Activated CD4-positive, alpha-beta T cell treated with anti-CD3 and anti-CD28 coated beads for 4 hours (primary cell): ENCODE data around the gene SVIL.
"Not testable (repeated sequence)": the region's sequence is repeated elsewhere in the genome, so short reads cannot be mapped to it uniquely, and the experiment has no call there.

Experiments used
- DNase-seq, 2 donors: peaks; one replicate each; pipeline ENCODE4 v3.0.0-alpha.2; 2020

Gene SVIL

GRCh38 chr10:29479081-29479925, 155.5 kb downstream of the SVIL start:
- DNase-seq: no peak

GRCh38 chr10:29473406-29474100, 161.2 kb downstream of the SVIL start:
- DNase-seq: no peak

DNA sequence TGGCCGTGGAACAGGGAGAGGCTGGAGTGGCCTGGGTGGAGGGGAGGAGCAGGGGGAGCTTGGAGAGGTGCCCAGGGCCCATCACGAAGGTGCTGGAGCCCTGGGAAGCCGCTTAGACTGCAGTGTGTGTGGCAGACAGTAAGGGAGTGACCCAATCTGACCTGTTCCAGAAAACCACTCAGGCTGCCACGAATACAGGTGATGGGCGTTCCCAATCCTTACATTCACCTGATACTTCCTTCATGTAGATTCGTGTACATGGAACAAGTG, 161.7 kb downstream of the SVIL start:
- DNase-seq: no peak

DNA sequence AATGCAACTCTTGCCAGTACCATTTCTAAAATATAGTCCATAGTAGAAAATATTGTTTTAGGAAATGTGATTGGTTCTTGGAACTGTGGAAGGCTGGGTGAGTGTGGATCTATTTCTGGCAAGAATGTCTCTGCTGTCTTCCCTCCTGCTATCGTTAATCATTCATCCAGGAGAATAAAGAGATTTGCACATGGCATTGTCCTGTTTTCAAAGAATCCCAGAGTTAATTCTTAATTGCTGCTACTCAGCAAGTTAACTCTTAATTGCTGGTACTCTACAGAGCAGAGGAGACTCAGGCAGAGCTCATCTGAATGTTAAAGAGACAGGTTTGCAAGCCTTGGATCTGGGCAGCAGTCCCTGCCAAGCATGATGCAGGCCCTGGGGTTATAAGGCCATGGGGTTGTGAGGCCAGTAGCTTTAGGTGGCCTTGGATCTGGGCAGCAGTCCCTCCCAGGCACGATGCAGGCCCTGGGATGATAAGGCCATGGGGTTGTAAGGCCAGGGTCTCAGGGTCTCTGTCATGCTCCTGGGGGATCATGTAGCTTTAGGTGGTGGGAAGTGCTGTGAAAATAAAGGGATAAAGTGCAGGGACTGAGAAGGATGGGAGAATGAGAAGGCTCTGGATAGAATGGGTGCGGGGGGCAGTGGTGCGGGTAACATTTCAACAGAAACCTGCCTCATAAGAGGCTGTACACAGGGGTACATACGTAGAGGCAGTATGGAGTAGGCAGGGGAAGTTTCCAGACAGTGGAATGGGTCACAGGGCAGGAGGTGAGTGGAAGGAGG, 162.3 kb downstream of the SVIL start:
- DNase-seq: no peak

DNA sequence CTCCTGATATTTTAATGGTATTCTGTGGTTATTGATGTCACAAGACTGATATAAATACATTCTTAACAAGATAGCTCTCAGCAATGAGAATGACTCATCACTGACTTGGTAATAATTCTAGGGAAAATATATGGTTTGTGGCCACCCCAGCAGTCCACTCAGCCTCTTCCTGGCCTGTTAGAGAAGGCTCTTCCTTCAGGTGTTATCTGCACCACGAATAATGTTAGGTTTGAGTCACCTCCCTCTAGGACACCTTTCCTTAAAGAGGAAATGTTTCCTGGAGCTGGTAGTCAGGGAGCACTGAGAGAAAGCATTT, 163.3 kb downstream of the SVIL start:
- DNase-seq: no peak

GRCh38 chr10:29470843-29471543, 163.8 kb downstream of the SVIL start:
- DNase-seq: no peak

GRCh38 chr10:29470355-29470705, 164.4 kb downstream of the SVIL start:
- DNase-seq: no peak

DNA sequence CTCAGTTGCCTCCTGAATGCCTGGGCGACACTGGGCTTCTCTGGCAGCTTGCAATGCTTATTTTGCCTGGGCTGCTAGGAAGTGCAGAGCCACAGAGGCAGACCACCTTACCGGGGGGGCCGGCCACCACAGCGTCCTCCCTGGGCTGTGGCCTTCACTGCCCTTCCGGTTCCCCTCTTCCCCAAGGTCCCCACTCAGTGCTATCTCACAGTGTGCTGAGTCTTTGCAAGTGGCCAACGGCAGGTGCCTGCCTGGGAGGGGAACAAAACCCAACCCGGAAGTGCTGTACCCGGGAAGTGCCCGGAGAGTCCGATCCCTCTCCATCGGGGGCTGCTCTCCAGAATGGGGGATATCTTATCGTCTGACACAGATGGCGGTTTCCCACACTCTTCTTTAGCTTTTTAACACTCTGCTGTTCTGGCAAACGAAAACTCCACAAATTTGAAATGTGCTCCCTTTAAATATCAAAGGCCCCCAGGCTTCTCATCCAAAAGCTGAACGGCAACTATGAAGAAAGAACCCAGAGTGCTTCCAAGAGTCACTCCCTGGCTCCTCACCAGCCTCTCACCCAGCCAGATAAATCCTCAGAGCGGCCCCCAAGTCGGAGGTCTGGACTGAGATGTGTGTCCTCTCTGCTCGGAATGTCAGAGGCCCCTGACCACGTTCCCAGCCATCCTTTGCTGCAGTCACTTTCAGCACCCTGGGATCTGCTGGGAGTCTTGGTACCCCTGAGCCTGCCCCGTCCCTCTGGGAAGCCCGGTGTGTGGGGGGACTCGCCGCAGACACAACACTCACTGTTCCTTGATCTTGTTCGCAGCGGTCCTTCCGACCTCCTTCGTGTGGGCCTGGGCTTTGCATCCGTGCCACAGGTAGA, 165.1 kb downstream of the SVIL start:
- no peak for DNase-seq

DNA sequence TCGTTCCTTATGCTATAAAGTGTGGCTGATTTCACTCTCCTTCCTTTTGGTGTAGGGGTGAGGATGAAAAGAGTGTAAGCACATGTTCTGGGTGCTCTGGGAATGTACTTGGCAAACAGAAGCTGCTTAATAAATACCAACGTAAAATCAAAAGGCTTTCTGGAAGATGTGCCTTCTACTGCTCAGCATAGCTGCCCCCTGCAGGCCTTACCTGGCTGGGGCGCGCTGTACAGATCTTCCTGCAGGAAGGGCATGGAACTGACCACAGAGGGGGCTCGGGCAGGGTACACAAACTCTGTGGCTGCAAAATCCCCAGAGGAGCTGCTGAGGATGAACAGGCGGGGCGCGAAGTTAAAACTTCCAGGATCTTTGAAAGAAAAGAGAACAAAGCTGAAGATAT, 169.4 kb downstream of the SVIL start:
- DNase-seq: no peak

DNA sequence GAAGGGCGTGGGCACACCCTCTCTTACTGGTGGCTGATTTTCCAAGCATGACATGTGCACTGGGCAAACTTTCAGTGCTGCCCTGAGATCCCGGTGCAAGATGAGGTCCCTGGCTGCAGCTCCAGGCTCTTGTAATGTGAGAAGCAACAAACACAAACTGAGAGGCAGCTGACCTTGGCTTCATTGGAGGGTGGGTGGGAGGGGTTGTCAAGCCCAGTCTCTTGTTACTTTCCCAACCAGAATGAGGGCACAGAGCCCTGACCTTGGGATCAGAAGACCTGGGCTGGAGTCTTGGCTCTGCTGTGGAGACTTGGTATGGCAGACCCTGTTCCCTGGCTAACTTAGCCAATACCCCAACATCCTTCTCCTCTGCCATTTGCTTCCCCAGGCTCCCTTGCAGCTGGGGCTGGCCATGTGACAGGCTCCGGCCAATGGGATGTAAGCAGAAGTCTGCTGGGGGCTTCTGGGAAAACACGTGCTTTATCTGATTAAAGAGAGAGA, 170.1 kb downstream of the SVIL start:
- DNase-seq: not testable (repeated sequence)

GRCh38 chr10:29461042-29461441, 173.7 kb downstream of the SVIL start:
- DNase-seq: no peak

DNA sequence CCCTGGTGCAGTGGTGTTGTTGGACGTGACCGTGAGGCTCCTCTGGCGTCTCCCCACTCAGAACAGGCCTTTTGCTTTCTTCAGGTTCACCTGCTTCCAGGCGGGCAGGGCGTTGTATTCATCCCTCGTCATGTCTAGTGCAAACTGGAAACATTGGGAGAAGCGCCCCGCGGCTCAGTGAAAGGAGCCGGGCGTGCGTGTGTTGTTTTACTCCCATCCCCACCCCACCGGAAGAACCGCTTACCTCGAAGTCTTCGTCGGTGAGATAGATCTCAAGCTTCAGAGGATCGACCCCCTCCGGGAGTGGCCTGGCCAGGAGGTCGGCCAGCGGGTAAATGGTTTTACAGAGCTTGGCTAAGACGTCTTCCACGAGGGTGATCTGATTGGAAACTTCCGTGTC, 176.6 kb downstream of the SVIL start:
- not testable (repeated sequence) for DNase-seq

DNA sequence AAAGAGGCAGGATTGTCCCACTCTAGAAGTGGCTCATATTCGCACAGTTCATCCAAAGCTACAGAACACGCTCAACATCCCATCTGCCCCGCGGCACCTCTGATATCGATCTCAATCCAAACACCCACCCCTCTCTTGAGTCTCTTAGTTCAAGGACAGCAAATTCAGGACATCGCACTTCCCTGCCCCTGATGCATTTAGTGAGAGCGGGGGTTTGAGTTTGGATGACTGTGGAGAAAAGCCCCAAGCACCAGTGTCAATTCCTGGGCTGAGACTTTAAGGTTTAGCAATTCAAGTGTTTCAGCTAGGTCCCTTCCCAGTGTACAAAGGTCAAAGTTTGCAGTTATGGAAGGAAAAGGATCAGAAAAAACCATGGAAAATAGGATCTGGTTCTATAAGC, 179.7 kb downstream of the SVIL start:
- DNase-seq: no peak

DNA sequence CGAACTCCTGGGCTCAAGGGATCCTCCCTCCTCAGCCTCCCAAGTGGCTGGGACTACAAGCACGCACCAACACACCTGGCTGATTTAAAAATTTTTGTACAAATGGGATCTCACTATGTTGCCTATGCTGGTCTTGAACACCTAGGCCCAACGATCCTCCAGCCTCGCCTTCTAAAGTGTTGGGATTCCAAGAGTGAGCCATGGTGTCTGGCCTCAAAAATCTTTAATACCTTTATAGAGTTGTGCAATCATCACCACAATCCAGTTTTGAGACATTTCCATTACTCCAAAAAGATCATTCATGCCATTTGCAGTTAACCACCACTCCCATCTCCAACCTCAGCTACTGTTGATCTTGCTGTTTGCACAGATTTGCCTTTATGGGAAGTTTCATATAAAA, 180.5 kb downstream of the SVIL start:
- DNase-seq: no peak

GRCh38 chr10:29452546-29452945, 182.2 kb downstream of the SVIL start:
- no peak for DNase-seq

- DNase-seq: no peak
These were observed 182.8 kb downstream of the SVIL start for GRCh38 chr10:29451946-29452345.

GRCh38 chr10:29450405-29450804, 184.4 kb downstream of the SVIL start:
- no peak for DNase-seq

GRCh38 chr10:29448756-29449592, 185.8 kb downstream of the SVIL start:
- DNase-seq: peak; percentile 60 to 70

DNA sequence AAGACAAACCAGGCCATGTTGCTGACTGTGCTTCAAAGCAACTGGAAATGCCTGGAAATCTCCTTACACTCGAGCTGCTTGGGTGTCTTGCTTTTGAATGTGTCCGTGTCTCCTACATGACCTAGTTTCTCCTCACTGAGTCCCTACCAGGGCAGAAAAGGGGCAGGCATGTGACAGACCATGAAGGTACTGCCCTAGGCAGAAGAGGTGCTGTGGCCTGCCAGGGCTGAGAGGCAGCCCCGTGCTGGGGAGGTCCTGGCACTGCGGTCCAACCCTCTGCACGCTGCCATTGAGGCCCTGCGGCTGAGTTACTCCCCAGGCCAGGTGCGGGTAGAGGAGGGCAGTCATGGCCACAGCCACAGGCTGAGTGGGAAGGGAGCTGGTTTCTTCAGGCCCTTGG, 186.6 kb downstream of the SVIL start:
- no peak for DNase-seq

DNA sequence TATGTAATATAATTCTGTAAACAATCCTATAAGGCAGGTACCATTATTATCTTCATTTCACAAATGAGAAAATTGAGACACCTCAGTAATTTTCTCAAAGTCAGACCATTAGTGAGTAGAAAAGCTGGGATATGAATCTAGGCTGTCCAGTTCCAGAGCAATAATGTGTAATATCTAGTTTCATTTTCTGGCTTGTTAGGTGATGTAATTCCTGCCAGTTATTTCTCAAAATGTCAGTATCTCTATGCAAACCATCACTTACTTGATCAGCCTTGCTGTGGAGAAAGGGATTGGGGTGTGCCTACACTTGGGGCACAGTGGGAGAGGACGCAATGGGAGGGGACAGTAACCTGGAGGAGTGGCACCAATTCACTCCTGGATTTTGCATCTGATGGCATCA, 188.4 kb downstream of the SVIL start:
- no peak for DNase-seq
